GM13977 (cell line): ENCODE results near the gene RYR1.
"Not testable (repeated sequence)": the region's sequence is repeated elsewhere in the genome, so short reads cannot be mapped to it uniquely, and the experiment has no call there.

Source experiments
- DNase-seq: peaks from one replicate; pipeline ENCODE4 v3.0.0; 2012; ENCODE audit warnings: low spot score
- CTCF ChIP-seq: IDR thresholded peaks from 2 replicates; pipeline ENCODE4 v1.5.1; 2012; ENCODE audit warnings: mild to moderate bottlenecking, control low read depth; ENCODE audit not compliant: insufficient read depth; ENCODE audit errors: extremely low read depth, missing control alignments
- in situ Hi-C: fragments of 300-500 bp; cut with MboI; formaldehyde crosslinking; loops from one replicate; pipeline ENCODE4 v1.12.0; 2022; ENCODE audit warnings: low sequenced_read_pairs, low pct_unique_long_range_greater_than_20kb, mixed read lengths, inconsistent platforms; ENCODE audit not compliant: unreplicated experiment

The RYR1 gene

GRCh38 chr19:38509027-38509426 is 75.5 kb downstream of the RYR1 start:
- TF ChIP-seq CTCF, result no peak
- no peak for DNase-seq
- in situ Hi-C loops, result no loop called here

- TF ChIP-seq CTCF, result no peak
- in situ Hi-C loops, result no loop called here
- DNase-seq, result no peak
Observed at GRCh38 chr19:38511074-38511708, 77.7 kb downstream of the RYR1 start.

GRCh38 chr19:38512277-38512676 is 78.8 kb downstream of the RYR1 start:
- no peak for TF ChIP-seq CTCF
- in situ Hi-C loops, result no loop called here
- no peak for DNase-seq

GRCh38 chr19:38513156-38513555 is 79.7 kb downstream of the RYR1 start:
- DNase-seq, in situ Hi-C loops: not testable (repeated sequence)

GRCh38 chr19:38513762-38514167 is 80.3 kb downstream of the RYR1 start:
- no peak for DNase-seq
- TF ChIP-seq CTCF, result no peak
- in situ Hi-C loops, result no loop called here

GRCh38 chr19:38514812-38515633 is 81.5 kb downstream of the RYR1 start:
- in situ Hi-C loops, result no loop called here
- peak; percentile 91 for DNase-seq
- TF ChIP-seq CTCF, result peak; percentile 96

GRCh38 chr19:38515896-38516295 is 82.4 kb downstream of the RYR1 start:
- in situ Hi-C loops, result no loop called here
- no peak for TF ChIP-seq CTCF
- DNase-seq, result no peak
